GM18907 (cell line): ENCODE results near the gene ZMYND12.
"Not testable (repeated sequence)": the region's sequence is repeated elsewhere in the genome, so short reads cannot be mapped to it uniquely, and the experiment has no call there.

Experiments
- ATAC-seq: cut with Tn5 transposase; IDR thresholded peaks from one replicate; pipeline ENCODE4 v1.9.1; 2021; ENCODE audit warnings: mild to moderate bottlenecking, moderate library complexity; ENCODE audit not compliant: unreplicated experiment

Gene ZMYND12

DNA sequence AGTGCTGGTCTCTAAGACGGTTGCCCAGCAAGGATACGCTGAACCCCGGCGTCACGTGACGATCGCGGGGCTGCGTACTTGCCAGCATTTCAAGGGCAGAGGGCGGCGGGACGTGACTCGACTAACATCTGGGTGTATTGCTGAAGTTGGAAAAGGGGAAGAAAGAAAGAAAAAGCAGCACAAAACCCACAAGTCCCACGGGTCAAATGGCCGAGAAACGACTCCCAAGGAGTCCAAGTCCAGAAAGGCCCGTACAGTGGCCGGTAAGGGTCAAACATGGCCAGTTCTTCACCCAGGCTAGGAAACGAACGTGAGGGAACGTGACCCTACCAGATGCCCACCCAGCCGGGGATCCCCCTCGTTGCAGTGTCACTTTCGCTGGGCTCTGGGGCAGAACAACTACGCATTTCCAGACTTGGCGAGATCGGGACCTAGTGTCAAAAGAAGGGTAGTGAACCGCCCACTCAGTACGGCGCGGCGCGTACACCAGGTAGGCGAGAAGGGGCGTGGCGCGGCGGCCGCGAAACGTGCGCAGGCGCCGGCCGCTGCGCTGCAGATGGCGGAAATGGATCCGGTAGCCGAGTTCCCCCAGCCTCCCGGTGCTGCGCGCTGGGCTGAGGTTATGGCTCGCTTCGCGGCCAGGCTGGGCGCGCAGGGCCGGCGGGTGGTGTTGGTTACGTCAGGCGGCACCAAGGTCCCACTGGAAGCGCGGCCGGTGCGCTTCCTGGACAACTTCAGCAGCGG is at the start of gene ZMYND12, which contains the start of gene PPCS:
TSS of gene ZMYND12 (minus strand) at position 13 of the 744 bp plus-strand sequence. CDS start 25 bp downstream, outside the sequence.
TSS of gene PPCS (plus strand) at position 534 of the 744 bp plus-strand sequence. CDS start at position 557, 23 bp downstream.
- peak; percentile 84 for ATAC-seq

GRCh38 chr1:42504535-42505128 is 48.8 kb upstream of the ZMYND12 start:
- ATAC-seq = no peak

DNA sequence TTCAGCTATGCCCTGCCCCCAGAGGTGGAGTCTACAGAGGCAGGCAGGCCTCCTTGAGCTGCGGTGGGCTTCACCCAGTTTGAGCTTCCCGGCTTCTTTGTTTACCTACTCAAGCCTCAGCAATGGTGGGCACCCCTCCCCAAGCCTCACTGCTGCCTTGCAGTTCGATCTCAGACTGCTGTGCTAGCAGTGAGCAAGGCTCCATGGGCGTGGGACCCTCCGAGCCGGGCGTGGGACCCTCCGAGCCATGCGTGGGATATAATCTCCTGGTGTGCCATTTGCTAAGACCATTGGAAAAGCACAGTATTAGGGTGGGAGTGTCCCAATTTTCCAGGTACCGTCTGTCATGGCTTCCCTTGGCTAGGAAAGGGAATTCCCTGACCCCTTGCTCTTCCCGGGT is 46.2 kb upstream of the ZMYND12 start:
- ATAC-seq = not testable (repeated sequence)

DNA sequence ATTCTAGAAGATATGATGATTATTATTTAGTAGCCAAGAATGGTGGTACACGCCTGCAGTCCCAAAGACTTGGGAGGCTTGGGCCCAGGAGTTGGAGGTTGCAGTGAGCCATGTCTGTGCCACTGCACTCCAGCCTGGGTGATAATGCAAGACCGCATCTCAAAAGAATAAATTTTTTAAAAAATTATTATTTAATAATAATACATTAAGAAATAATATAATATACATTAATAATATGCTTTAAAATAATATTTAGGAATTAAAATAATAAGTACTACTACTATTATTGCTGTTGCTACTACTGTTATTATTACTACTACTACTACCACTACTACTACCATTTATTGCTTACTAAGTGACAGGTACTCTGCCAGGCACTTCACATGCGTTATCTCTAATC is 34.4 kb upstream of the ZMYND12 start:
- no peak for ATAC-seq

- ATAC-seq = no peak
Measured at GRCh38 chr1:42484382-42484781, 28.6 kb upstream of the ZMYND12 start.

GRCh38 chr1:42482635-42483153 is 26.9 kb upstream of the ZMYND12 start:
- no peak for ATAC-seq

- no peak for ATAC-seq
Measured at GRCh38 chr1:42480921-42481320, 25.1 kb upstream of the ZMYND12 start.

DNA sequence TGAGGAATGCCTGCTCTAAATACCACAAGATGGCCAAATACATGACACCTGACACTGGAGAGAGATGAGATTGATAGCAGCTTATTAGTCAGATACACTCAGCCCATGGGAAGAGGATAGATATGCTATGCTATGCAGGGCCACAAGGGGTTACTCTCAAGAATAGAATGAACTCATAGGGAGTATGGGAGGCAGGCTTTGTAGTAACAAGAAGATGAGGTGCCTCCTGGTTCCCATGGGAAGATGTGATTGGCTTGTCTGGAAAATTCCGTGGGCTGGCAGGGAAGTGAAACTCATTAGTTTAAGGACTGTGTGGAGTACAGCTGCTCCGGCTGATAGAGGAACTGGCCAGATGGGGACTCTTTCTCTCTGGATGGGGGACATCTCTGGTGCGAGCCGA is 23.8 kb upstream of the ZMYND12 start:
- ATAC-seq = no peak

GRCh38 chr1:42477775-42478174 is 22.0 kb upstream of the ZMYND12 start:
- no peak for ATAC-seq

- ATAC-seq = not testable (repeated sequence)
Measured at GRCh38 chr1:42477354-42477753, 21.5 kb upstream of the ZMYND12 start.

DNA sequence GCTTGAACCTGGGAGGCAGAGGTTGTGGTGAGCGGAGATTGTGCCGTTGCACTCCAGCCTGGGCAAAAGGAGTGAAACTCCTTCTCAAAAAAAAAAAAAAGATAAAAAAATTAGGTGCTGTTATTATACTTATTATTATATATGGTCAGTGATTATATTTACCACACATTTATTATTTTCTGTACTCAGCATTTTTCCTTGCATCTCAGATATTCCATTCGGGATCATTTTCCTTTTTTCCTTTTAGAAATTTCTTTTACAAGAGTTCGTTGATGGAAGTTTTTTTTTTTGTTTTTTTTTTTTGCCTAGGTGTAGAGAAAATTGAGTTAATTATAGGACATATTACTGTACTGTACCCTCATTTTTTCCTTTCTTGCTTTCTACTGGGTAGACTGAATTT is 20.8 kb upstream of the ZMYND12 start:
- no peak for ATAC-seq

- no peak for ATAC-seq
Measured at GRCh38 chr1:42469727-42470126, 13.9 kb upstream of the ZMYND12 start.

GRCh38 chr1:42466030-42466429 is 10.2 kb upstream of the ZMYND12 start:
- ATAC-seq = no peak

- no peak for ATAC-seq
Measured at GRCh38 chr1:42463921-42464320, 8.1 kb upstream of the ZMYND12 start.

DNA sequence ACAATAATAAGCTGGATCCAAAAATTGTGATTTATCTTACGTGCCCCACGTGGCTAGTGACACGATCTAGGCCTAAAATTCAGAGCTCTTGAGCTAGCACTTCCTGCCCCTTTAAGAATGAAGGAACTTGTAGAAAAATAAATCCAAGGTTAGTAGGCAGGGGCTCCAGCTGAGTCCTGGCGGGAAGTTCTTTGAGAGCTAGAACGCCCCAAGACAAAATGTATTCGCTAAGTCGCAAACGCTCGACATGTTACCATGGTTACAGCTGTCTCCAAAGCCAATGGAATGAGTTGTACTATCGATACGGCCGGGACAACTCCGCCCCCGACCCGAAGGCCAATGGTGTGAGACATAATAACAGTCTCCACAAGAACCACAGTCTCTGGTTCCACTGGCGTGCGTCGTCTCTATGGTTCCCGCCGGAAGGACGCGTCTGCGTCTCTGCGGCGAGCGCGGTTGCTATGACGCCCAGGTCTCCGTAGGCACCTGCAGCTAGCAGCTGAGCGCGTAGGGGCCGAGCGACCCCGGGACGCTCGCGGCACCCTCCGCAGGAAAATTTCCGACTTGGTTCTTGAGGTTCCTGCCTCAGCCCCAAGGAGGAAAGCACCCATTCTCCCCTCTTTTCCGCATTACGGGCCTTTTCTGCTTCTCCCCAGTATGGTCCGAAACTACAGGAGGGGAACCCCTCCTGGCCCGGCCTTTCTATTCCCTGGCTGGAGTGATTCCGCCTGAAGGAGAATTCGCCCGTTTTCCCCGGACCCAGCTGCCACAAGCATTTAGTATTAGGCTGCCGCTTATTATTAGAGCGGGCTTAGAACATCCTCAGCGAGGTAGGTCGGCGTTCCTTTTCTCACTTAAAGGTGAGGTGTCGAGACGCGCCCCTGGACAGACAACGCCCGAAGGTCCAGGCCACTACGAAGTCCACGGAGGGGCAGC is 7.3 kb upstream of the ZMYND12 start, which contains the start of gene CCDC30:
TSS of gene CCDC30 (plus strand) at position 459 of the 936 bp plus-strand sequence. CDS start 17,266 bp downstream, outside the sequence.
- peak; percentile 97 for ATAC-seq

DNA sequence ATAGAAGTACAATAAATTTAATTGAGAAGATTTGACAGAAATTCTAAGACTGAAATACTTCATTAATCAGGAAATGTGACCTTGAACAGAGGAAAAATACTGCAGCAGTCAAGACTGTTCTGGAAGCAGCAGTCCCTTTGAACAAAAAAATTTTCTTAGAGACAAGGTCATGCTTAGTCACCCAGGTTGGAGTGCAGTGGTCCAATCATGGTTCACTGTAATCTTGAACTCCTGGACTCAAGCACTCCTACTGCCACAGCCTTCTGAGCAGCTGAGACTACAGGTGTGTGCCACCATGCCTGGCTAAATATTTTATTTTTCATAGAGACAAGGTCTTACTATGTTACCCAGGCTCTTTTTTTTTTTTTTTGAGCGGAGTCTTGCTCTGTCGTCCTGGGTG is 5.4 kb upstream of the ZMYND12 start:
- no peak for ATAC-seq

GRCh38 chr1:42456754-42457089 is 900 bp upstream of the ZMYND12 start:
- peak; percentile 67 for ATAC-seq

DNA sequence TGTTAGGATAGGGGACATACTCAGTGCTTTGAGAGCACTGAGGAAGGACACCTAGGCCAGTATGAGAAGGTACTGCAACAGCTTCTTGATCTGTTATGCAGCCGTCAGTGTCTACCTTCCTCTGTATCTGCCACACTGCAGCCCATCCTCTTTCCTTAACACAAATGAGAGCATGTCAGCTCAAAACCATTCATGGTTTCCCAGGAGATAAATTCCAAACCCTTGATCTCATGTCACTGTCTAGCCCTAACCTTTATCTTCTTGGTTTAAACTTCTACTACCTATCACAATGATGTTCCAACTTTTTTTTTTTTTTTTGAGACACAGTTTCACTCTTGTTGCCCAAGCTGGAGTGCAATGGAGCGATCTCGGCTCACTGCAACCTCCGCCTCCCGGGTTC is 1.4 kb downstream of the ZMYND12 start:
- ATAC-seq = no peak

- no peak for ATAC-seq
Measured at GRCh38 chr1:42453386-42453785, 2.4 kb downstream of the ZMYND12 start.

DNA sequence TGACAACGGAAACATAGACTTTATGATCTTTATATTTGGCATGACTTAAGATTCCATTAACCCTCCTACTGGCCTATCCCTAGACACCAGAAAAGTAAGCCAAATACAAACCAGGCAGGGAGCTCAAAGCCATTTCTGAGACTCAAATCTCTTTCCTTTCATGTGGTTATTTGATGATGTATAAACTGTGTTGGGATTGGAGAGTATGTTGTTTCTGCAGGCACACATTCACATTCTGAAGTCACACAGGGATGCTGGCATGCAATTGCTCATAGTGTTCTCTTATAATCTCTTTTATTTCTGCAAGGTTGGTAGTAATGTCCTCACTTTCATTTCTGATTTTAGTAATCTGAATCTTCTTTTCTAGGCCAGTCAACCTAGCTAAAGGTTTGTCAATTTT is 5.8 kb downstream of the ZMYND12 start:
- ATAC-seq = no peak

DNA sequence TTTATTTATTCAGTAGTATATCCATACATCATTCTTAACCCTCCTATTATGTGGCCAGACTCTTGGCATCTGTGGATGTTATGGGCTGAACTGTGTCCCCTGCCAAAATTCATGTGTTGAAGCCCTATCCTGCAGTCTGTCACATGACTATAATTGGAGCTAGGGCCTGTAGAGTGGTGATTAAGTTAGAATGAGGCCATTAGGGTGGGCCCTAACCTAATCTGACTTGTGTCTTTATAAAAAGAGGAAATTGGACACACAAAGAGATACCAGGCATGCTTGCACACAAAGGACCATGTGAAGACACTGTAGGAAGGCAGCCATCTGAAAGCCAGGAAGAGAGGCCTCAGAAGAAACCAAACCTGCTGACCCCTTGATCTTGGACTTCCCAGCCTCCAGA is 6.6 kb downstream of the ZMYND12 start:
- ATAC-seq = no peak
